ENCODE measurements around the gene GRIN2A. TPM values are rescaled to one million over a fixed set of nuclear protein-coding genes. Genes with fewer than 3 reads are reported as not detected.

Gene GRIN2A
- total and polyA plus RNA-seq, 8 donors, result 0.06 to 9.8 (median 0.86) TPM

DNA sequence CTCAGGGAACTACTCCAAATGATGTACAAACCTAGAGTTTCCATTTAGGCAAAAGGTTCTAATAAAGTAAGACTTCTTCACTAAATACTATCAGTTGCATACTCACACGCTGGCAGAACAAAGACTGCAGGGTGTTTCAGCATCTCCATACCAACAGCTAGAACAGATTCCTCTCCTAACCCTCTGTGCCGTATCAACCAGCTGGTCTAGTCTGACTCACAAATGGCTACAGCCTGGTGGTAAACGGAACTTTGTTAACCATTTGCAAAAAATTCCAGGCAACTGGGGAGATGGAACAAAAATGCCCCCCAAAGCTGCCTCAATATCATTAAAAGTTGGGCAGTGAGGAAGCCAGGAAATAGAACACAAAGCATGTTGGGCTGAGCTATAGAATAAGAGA lies 217.1 kb downstream of the GRIN2A start:
- no peaks in the 10 kb centered on the region for H3K27me3 ChIP-seq
- WGBS, 5 donors, result 45 to 59% (median 50%) methylated on average over 3 of the region's 3 CpGs
- no peak overlapping the region for H3K4me3 ChIP-seq
- DNase-seq, result no peak
- TF ChIP-seq EP300 (IDR thresholded peaks at IDR 0.05) (no peak), POLR2A (IDR thresholded peaks at IDR 0.05) (no peak), POLR2AphosphoS5 (IDR thresholded peaks at IDR 0.05) (no peak)
- TF ChIP-seq, protein P1, sequence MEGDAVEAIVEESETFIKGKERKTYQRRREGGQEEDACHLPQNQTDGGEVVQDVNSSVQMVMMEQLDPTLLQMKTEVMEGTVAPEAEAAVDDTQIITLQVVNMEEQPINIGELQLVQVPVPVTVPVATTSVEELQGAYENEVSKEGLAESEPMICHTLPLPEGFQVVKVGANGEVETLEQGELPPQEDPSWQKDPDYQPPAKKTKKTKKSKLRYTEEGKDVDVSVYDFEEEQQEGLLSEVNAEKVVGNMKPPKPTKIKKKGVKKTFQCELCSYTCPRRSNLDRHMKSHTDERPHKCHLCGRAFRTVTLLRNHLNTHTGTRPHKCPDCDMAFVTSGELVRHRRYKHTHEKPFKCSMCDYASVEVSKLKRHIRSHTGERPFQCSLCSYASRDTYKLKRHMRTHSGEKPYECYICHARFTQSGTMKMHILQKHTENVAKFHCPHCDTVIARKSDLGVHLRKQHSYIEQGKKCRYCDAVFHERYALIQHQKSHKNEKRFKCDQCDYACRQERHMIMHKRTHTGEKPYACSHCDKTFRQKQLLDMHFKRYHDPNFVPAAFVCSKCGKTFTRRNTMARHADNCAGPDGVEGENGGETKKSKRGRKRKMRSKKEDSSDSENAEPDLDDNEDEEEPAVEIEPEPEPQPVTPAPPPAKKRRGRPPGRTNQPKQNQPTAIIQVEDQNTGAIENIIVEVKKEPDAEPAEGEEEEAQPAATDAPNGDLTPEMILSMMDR (IDR thresholded peaks at IDR 0.05), result no peak
- no peak overlapping the region for H3K27ac ChIP-seq
- H3K36me3 ChIP-seq, result no peaks in the 10 kb centered on the region
- H3K9me3 ChIP-seq, result no peaks in the 10 kb centered on the region
- H3K4me1 ChIP-seq, result no peaks in the 10 kb centered on the region
- intact Hi-C loops (cut with DNase I; ENCODE audit: low total_unique reads), result no loop called here

DNA sequence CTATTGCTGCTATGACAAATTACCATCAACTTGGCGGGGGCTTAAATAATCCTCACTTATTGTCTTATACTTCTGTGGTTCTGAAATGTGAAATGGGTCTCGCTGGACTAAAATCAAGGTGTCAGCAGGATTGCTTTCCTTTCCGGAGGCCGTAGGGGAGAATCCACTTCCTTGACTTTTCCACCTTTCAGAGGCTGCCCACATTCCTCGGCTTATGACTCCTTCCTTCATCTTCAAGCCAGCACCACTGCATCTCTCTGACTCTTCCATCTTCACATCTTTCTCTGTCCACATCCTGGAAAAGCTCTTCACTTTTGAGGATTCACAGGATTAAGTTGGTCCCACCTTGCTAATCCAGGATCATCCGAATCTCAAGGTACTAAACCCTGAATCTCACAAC lies 217.8 kb downstream of the GRIN2A start:
- Histone ChIP-seq H3K27ac (no peak overlapping the region), H3K4me1 (no peaks in the 10 kb centered on the region), H3K36me3 (no peaks in the 10 kb centered on the region), H3K4me3 (no peak overlapping the region), H3K9me3 (no peaks in the 10 kb centered on the region), H3K27me3 (no peaks in the 10 kb centered on the region)
- intact Hi-C loops (cut with DNase I; ENCODE audit: low total_unique reads), result no loop called here
- TF ChIP-seq, protein P1 (IDR thresholded peaks at IDR 0.05), result no peak
- TF ChIP-seq POLR2AphosphoS5 (IDR thresholded peaks at IDR 0.05) (no peak), EP300 (IDR thresholded peaks at IDR 0.05) (no peak), POLR2A (IDR thresholded peaks at IDR 0.05) (no peak)
- no peak for DNase-seq
- 81 to 90% (median 87%) methylated on average over 6 of the region's 6 CpGs for WGBS, 5 donors

DNA sequence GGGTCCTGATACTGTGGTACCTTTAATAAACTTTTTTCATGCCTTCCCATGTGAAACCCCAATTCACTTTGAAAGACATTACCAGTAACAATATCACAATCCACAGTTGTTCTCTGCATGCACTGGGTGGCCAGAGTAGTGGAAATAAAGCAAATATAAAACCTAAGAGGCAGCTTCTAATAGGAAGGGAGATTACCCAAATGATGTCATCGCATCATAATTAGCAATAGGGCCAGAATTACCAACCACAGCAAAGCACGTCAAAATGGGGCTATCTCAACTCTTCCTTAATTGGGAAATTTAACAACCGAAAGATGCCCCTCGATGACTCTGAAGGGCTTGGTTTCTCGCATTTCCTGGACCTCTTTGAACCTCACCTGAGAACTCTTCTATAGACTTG lies 224.8 kb downstream of the GRIN2A start:
- TF ChIP-seq EP300 (IDR thresholded peaks at IDR 0.05), result no peak
- no peak for TF ChIP-seq POLR2AphosphoS5 (IDR thresholded peaks at IDR 0.05)
- no peak for TF ChIP-seq POLR2A (IDR thresholded peaks at IDR 0.05)
- H3K9me3 ChIP-seq, result no peaks in the 10 kb centered on the region
- no peak overlapping the region for H3K27ac ChIP-seq
- intact Hi-C loops (cut with DNase I; ENCODE audit: low total_unique reads), result no loop called here
- H3K4me1 ChIP-seq, result no peaks in the 10 kb centered on the region
- H3K27me3 ChIP-seq, result no peaks in the 10 kb centered on the region
- H3K4me3 ChIP-seq, result no peak overlapping the region
- no peak for DNase-seq
- no peaks in the 10 kb centered on the region for H3K36me3 ChIP-seq
- 84 to 92% (median 87%) methylated on average over 5 of the region's 5 CpGs for WGBS, 5 donors

DNA sequence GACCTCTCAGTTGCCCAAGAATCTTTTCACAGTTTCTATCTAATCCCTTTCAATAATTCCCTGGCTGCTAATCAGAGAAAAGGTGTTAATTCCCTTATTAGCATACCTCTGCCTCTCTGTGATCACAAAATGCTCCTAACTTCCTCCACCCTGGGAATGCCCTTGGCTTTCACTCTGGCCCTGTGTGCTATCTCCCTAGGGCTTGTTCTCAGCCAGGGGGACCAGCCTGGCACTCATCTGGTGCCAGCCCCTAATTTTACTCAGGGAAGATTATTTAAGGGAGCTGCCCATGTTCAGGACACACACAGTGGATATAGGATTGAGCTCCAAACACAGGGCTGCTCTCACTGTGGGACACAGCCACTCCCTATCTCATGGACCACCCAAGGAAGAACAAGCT lies 225.2 kb downstream of the GRIN2A start:
- no peaks in the 10 kb centered on the region for H3K4me1 ChIP-seq
- no peaks in the 10 kb centered on the region for H3K9me3 ChIP-seq
- no peaks in the 10 kb centered on the region for H3K36me3 ChIP-seq
- no peak overlapping the region for H3K4me3 ChIP-seq
- DNase-seq, result no peak
- no peak for TF ChIP-seq POLR2AphosphoS5 (IDR thresholded peaks at IDR 0.05)
- TF ChIP-seq EP300 (IDR thresholded peaks at IDR 0.05), result no peak
- TF ChIP-seq, protein P1 (IDR thresholded peaks at IDR 0.05), result no peak
- no peak for TF ChIP-seq POLR2A (IDR thresholded peaks at IDR 0.05)
- H3K27ac ChIP-seq, result no peak overlapping the region
- intact Hi-C loops (cut with DNase I; ENCODE audit: low total_unique reads), result no loop called here
- no peaks in the 10 kb centered on the region for H3K27me3 ChIP-seq

DNA sequence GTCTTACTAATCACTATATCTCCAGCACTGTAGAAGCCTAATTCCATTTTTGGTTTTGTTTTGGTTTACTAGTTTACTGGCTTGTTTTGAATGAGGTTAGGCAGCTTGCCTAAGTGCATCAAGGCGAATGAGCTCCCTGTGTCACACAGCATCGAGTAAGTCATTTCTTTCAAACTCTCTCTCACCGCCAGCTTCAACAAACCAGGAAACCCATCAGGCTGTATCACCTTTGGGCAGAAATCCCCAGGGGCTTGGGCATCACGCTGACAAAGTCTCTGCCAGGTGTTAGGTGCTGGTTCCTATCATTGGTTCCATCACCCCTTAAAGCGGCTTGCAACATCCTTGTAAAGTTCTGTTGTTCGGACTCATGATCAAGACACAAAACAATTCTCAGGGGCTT lies 226.6 kb downstream of the GRIN2A start:
- DNase-seq, result no peak
- WGBS, 5 donors, result 73 to 82% (median 77%) methylated on average over 6 of the region's 6 CpGs
- TF ChIP-seq EP300 (IDR thresholded peaks at IDR 0.05), result no peak
- TF ChIP-seq POLR2AphosphoS5 (IDR thresholded peaks at IDR 0.05), result no peak
- no peak for TF ChIP-seq POLR2A (IDR thresholded peaks at IDR 0.05)
- TF ChIP-seq, protein P1 (IDR thresholded peaks at IDR 0.05), result no peak
- intact Hi-C loops (cut with DNase I; ENCODE audit: low total_unique reads), result no loop called here
- H3K27me3 ChIP-seq, result no peaks in the 10 kb centered on the region
- no peak overlapping the region for H3K4me3 ChIP-seq
- no peaks in the 10 kb centered on the region for H3K4me1 ChIP-seq
- H3K27ac ChIP-seq, result no peak overlapping the region
- H3K36me3 ChIP-seq, result no peaks in the 10 kb centered on the region
- H3K9me3 ChIP-seq, result no peaks in the 10 kb centered on the region
